ENCODE data around the gene IDH3B. TPM values are rescaled to one million over a fixed set of nuclear protein-coding genes. Genes with fewer than 3 reads are reported as not detected.

IDH3B gene
- total and polyA plus RNA-seq, 2 of the 13 experiments (the other 11 are each of a cell fraction or from before 2014, with no cell fraction given), result 215 to 254 TPM

- peak; percentile 75; the same call in 1 of the 2 replicates for TF ChIP-seq ZNF549 (CRISPR knock-in tag; IDR thresholded peaks at IDR 0.05)
- no peak for TF ChIP-seq GRHL1 (CRISPR knock-in tag; conservative IDR thresholded peaks at IDR 0.05)
- 0 out of 2 replicates have a peak, but pooled peaks have one; percentile 13 for TF ChIP-seq TBP (CRISPR knock-in tag; IDR thresholded peaks at IDR 0.05)
- no peak for TF ChIP-seq CERS6 (CRISPR knock-in tag; IDR thresholded peaks at IDR 0.05)
- TF ChIP-seq GATA4 (IDR thresholded peaks at IDR 0.05; ENCODE audit: borderline replicate concordance, low read depth), result peak; percentile 73; the same call in 1 of the 2 replicates
- 0 out of 2 replicates have a peak, but pooled peaks have one; percentile 13 for TF ChIP-seq ZNF263 (CRISPR knock-in tag; IDR thresholded peaks at IDR 0.05)
- TF ChIP-seq ZNF207 (IDR thresholded peaks at IDR 0.05; ENCODE audit: borderline replicate concordance), result no peak
- no peak for TF ChIP-seq SNAPC4 (CRISPR knock-in tag; IDR thresholded peaks at IDR 0.05)
- TF ChIP-seq MAF1 (CRISPR knock-in tag; IDR thresholded peaks at IDR 0.05; ENCODE audit: borderline replicate concordance), result 0 out of 2 replicates have a peak, but pooled peaks have one; percentile 56
- TF ChIP-seq ZNF569 (CRISPR knock-in tag; IDR thresholded peaks at IDR 0.05; ENCODE audit: borderline replicate concordance), result peak; percentile 96
- TF ChIP-seq CENPBD1 (CRISPR knock-in tag; IDR thresholded peaks at IDR 0.05; ENCODE audit: borderline replicate concordance, low read depth), result 0 out of 2 replicates have a peak, but pooled peaks have one; percentile 84
- TF ChIP-seq FOXK2 (IDR thresholded peaks at IDR 0.05), result peak; percentile 83
- 0 out of 2 replicates have a peak, but pooled peaks have one; percentile 36 for TF ChIP-seq JUND (CRISPR knock-in tag; IDR thresholded peaks at IDR 0.05)
- peak; percentile 83 for TF ChIP-seq HIVEP1 (CRISPR knock-in tag; IDR thresholded peaks at IDR 0.05)
- 0 out of 2 replicates have a peak, but pooled peaks have one; percentile 9 for TF ChIP-seq HOMEZ (CRISPR knock-in tag; IDR thresholded peaks at IDR 0.05; ENCODE audit: low read depth)
- TF ChIP-seq IKZF5 (CRISPR knock-in tag; IDR thresholded peaks at IDR 0.05), result peak; percentile 84
- TF ChIP-seq TAF1 (CRISPR knock-in tag; IDR thresholded peaks at IDR 0.05), result peak; percentile 99
Observed at GRCh38 chr20:2651772-2652723, 12.0 kb downstream of the IDH3B start, which contains the start of gene NOP56 (continued).

All from HepG2 (cell line).